ENCODE data around the gene ODF2L.

ODF2L gene

DNA sequence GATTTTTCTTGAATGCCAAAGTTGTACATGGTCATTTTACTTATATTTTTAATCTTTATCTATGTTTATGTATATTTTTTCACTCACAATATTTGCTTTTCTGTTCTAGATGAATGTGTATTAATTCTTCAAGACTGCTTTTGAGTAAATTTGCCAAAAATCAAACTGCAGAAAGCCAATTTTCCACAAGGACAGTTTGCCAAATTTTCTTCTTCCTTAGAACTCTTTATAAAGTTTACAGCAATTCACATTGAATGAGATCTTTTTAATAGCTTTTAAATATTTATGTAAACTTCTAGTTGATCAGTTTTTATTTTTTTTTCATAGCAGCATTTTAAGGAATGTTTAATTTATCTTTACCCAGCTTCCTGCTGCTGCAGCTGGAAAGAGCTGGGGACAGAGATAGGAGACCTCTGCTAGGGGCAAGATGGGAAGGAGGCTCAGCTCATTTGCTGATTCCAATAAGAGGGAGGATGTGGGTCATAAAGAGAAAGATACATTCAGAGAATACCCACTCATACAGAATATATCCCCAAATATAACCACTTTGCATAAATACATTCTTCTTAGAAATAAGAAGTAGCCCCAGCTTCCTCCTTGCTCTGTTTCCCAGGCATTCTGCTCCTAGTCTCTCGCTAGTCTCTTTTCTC, 93.0 kb downstream of the ODF2L start:
- DNase-seq: no peak
